Endothelial cell of umbilical vein (primary cell): ENCODE measurements around the gene ZHX3. TPM values are rescaled to one million over a fixed set of nuclear protein-coding genes. Genes with fewer than 3 reads are reported as not detected.

Experiments
- BruUV-seq: library from RNA; stranded (reverse); fragments of 400-500 nt; replicated peaks from 2 replicates; lab custom pipeline; 2021; lab: Mats Ljungman, UMichigan
- CTCF ChIA-PET: fragments of 300-600, 350-600 bp; sonication (Branson Sonifier 250); formaldehyde crosslinking; loops from one replicate; lab custom pipeline; 2021; ENCODE audit warnings: antibody characterized with exemption, inconsistent platforms; lab: Charles Lee
- POLR2A ChIA-PET: fragments of 300-600, 350-600 bp; sonication (Branson Sonifier 250); formaldehyde crosslinking; loops from one replicate; lab custom pipeline; 2021; ENCODE audit warnings: antibody characterized with exemption, inconsistent platforms; lab: Charles Lee
- DNase-seq: peaks from one replicate; pipeline ENCODE4 v3.0.0-alpha.2; 2011; ENCODE audit warnings: low read depth, low spot score
- FAIRE-seq: peaks from 2 replicates; lab custom pipeline; 2011; peaks lifted over from hg19 to GRCh38; lab: Jason Lieb, UNC
- H2AFZ ChIP-seq: 2 replicates; pipeline ENCODE4 v1.6.0; 2012; ENCODE audit warnings: low read depth, low read length, control low read depth, inconsistent platforms
- H3K27ac ChIP-seq: 2 replicates; pipeline ENCODE4 v1.5.1; 2011; ENCODE audit warnings: low read depth, mild to moderate bottlenecking, control low read depth, low read length, moderate library complexity; ENCODE audit not compliant: insufficient read depth
- H3K27me3 ChIP-seq, 2 experiments: 2 replicates each; pipeline versions ENCODE4 v1.6.0 to v1.6.1; 2011; ENCODE audit warnings: low read length in 2 of 2, mixed read lengths in 1 of 2; ENCODE audit not compliant: control insufficient read depth in 2 of 2, insufficient read depth in 2 of 2
- H3K36me3 ChIP-seq, 2 experiments: 2 replicates in 1 of 2; 3 replicates in 1 of 2; pipeline ENCODE4 v1.5.1; 2011; ENCODE audit warnings: low read length in 2 of 2, mild to moderate bottlenecking in 1 of 2, moderate library complexity in 1 of 2; ENCODE audit not compliant: control insufficient read depth in 2 of 2, insufficient read depth in 2 of 2; ENCODE audit errors: extremely low read depth in 1 of 2
- H3K4me1 ChIP-seq: 3 replicates; pipeline ENCODE4 v1.5.1; 2011; ENCODE audit warnings: mild to moderate bottlenecking, low read length; ENCODE audit not compliant: control insufficient read depth, insufficient read depth; ENCODE audit errors: extremely low read depth
- H3K4me2 ChIP-seq: 2 replicates; pipeline ENCODE4 v1.6.1; 2011; ENCODE audit warnings: low read length, control low read depth, mixed read lengths; ENCODE audit not compliant: insufficient read depth
- H3K4me3 ChIP-seq, 3 experiments: fragments of 200-600 bp in 1 of 3; sonication (generic), shearing (Covaris generic) in 1 of 3; replicated peaks in 1 of 3; 2 replicates each; pipeline ENCODE4 v1.5.1; 2011 to 2016; ENCODE audit warnings: control low read depth in 3 of 3, low read length in 3 of 3, mild to moderate bottlenecking in 2 of 3, inconsistent platforms in 1 of 3, low read depth in 1 of 3, moderate library complexity in 1 of 3; ENCODE audit not compliant: insufficient read depth in 1 of 3
- H3K79me2 ChIP-seq: 2 replicates; pipeline ENCODE4 v1.6.0; 2012; ENCODE audit warnings: low read length, inconsistent platforms; ENCODE audit not compliant: control insufficient read depth, insufficient read depth
- H3K9ac ChIP-seq: replicated peaks from 2 replicates; pipeline ENCODE3; 2011; ENCODE audit warnings: low read length, control low read depth; ENCODE audit not compliant: insufficient read depth; ENCODE audit errors: extremely low read depth
- H3K9me1 ChIP-seq: replicated peaks from 3 replicates; pipeline ENCODE4 v1.6.0; 2011; ENCODE audit warnings: mild to moderate bottlenecking, low read length; ENCODE audit not compliant: control insufficient read depth, insufficient read depth; ENCODE audit errors: extremely low read depth
- H3K9me3 ChIP-seq: replicated peaks from 2 replicates; pipeline ENCODE4 v1.5.1; 2012; ENCODE audit warnings: low read length, inconsistent platforms; ENCODE audit not compliant: control insufficient read depth, insufficient read depth
- H4K20me1 ChIP-seq: replicated peaks from 2 replicates; pipeline ENCODE3; 2011; ENCODE audit warnings: mild to moderate bottlenecking, low read length; ENCODE audit not compliant: control insufficient read depth, insufficient read depth; ENCODE audit errors: extremely low read depth
- CTCF ChIP-seq, 2 donors: IDR thresholded peaks; 1 replicate in 1 of 2; 2 replicates in 1 of 2; pipeline ENCODE4 v1.5.1; 2011; ENCODE audit warnings: low read length in 2 of 2, mild to moderate bottlenecking in 2 of 2, moderate library complexity in 2 of 2, control low read depth in 1 of 2, inconsistent platforms in 1 of 2, low read depth in 1 of 2; ENCODE audit not compliant: insufficient read depth in 1 of 2; ENCODE audit errors: extremely low read depth in 1 of 2
- EZH2 ChIP-seq: IDR thresholded peaks from 2 replicates; pipeline ENCODE4 v1.6.1; 2012; ENCODE audit warnings: borderline replicate concordance, low read depth, mild to moderate bottlenecking, moderate library complexity, low read length, inconsistent platforms; ENCODE audit not compliant: severe bottlenecking
- FOS ChIP-seq: IDR thresholded peaks from 2 replicates; pipeline ENCODE4 v1.6.1; 2011; ENCODE audit warnings: mild to moderate bottlenecking, low read length, moderate library complexity, borderline replicate concordance; ENCODE audit not compliant: insufficient read depth
- GATA2 ChIP-seq: IDR thresholded peaks from 2 replicates; pipeline ENCODE4 v1.7.0; 2011; ENCODE audit warnings: low read depth, mild to moderate bottlenecking, moderate library complexity, mixed read lengths, low read length; ENCODE audit not compliant: insufficient read length, insufficient read depth
- JUN ChIP-seq: IDR thresholded peaks from 2 replicates; pipeline ENCODE4 v1.6.1; 2011; ENCODE audit warnings: borderline replicate concordance, low read depth; ENCODE audit not compliant: insufficient read length, insufficient read depth
- MAX ChIP-seq: IDR thresholded peaks from 2 replicates; pipeline ENCODE4 v1.6.1; 2011; ENCODE audit not compliant: insufficient read depth, insufficient read length
- MYC ChIP-seq: IDR thresholded peaks from one replicate; pipeline ENCODE4 v1.6.1; 2011; ENCODE audit warnings: mild to moderate bottlenecking, low read depth, low read length
- POLR2A ChIP-seq: IDR thresholded peaks from 2 replicates; pipeline ENCODE4 v1.6.1; 2012; ENCODE audit warnings: low read depth, mild to moderate bottlenecking, control low read depth, low read length
- POLR2AphosphoS5 ChIP-seq: IDR thresholded peaks from 2 replicates; pipeline ENCODE4 v1.6.1; 2012; ENCODE audit warnings: low read depth, mild to moderate bottlenecking, control low read depth, low read length, moderate library complexity; ENCODE audit not compliant: insufficient read depth
- dilution Hi-C: fragments of 300-500 bp; cut with MboI; formaldehyde crosslinking; loops from one replicate; pipeline ENCODE4 v1.15.0; 2019; ENCODE audit warnings: low sequenced_read_pairs; ENCODE audit not compliant: extremely low pct_ligation_motif_present
- intact Hi-C: fragments of 100-400 bp; cut with micrococcal nuclease; formaldehyde crosslinking; loops from one replicate; pipeline ENCODE4 v1.10.0; 2022
- polyA plus RNA-seq, 4 experiments: library from polyadenylated mRNA; depleted of rRNA in 3 of 4; stranded (reverse) in 3 of 4; unstranded in 1 of 4; fragments of >200 nt; gene quantifications; 2 replicates each; pipeline versions ENCODE4 v1.2.1 to v1.2.3, GENCODE V29; 2011 to 2012; ENCODE audit warnings: missing spikeins in 1 of 4
- total RNA-seq: library from RNA; stranded (reverse); gene quantifications from 2 replicates; pipeline ENCODE4 v1.2.3, GENCODE V29; 2021

The ZHX3 gene
- total and polyA plus RNA-seq, 2 donors (not counting 3 experiments of a cell fraction or from before 2014, with no cell fraction given): 7.4 to 17.8 TPM

- no peak overlapping the region for H3K4me2 ChIP-seq
- dilution Hi-C loops (no loop called here), intact Hi-C loops (no loop called here)
- no peaks in the 10 kb centered on the region for H3K79me2 ChIP-seq
- no peaks in the 10 kb centered on the region for H3K27me3 ChIP-seq
- no peaks in the 10 kb centered on the region for H3K4me1 ChIP-seq
- ChIA-PET CTCF (interaction anchor here (0.6 to 1.8 kb wide), 3 partner anchors 131 to 218 kb away, joined by 3 to 5 read pairs (median 4); no protein-coding TSS in a partner anchor), POLR2A (no interaction called here)
- FAIRE-seq (no peak), DNase-seq (no peak)
- no peaks in the 10 kb centered on the region for H4K20me1 ChIP-seq
- TF ChIP-seq POLR2A (no peak), POLR2AphosphoS5 (no peak), FOS (no peak), EZH2 (no peak), GATA2 (no peak), MYC (no peak), MAX (no peak), JUN (no peak), CTCF (IDR thresholded peaks at IDR 0.05; ENCODE audit: extremely low read depth in 1 of 2, insufficient read depth in 1 of 2, low read depth in 1 of 2, low read length in 2 of 2) (no peak)
- no peaks in the 10 kb centered on the region for H3K9me3 ChIP-seq
- no peak overlapping the region for H3K27ac ChIP-seq
- no peak overlapping the region for H3K9ac ChIP-seq
- H2AFZ ChIP-seq: no peak overlapping the region
- BruUV-seq: no TSS peak
- H3K9me1 ChIP-seq: no peaks in the 10 kb centered on the region
- no peaks in the 10 kb centered on the region for H3K36me3 ChIP-seq
- no peak overlapping the region for H3K4me3 ChIP-seq
Measured at GRCh38 chr20:41353530-41353929, 36.0 kb upstream of the ZHX3 start.
